Amygdala (tissue), 56 donors: ENCODE measurements around the gene EPN3.

Source experiments
- DNase-seq, 56 donors: peaks; one replicate each; lab custom pipeline; 2025; lab: John Stamatoyannopoulos, UW

The EPN3 gene

GRCh38 chr17:50508573-50509460, 23.7 kb upstream of the EPN3 start:
- DNase-seq: peak in 1 of 56 donors; percentile 8

- DNase-seq: no peak
Measured at GRCh38 chr17:50511058-50511457, 21.5 kb upstream of the EPN3 start.

GRCh38 chr17:50513495-50513894, 19.0 kb upstream of the EPN3 start:
- no peak for DNase-seq

- DNase-seq: no peak
Measured at GRCh38 chr17:50514388-50514787, 18.1 kb upstream of the EPN3 start.

GRCh38 chr17:50514936-50515702, 17.4 kb upstream of the EPN3 start:
- DNase-seq: peak in 1 of 56 donors; percentile 3

- no peak for DNase-seq
Measured at GRCh38 chr17:50517011-50517410, 15.5 kb upstream of the EPN3 start.

GRCh38 chr17:50517504-50518383, 14.8 kb upstream of the EPN3 start:
- DNase-seq: no peak

- no peak for DNase-seq
Measured at GRCh38 chr17:50518384-50519023, 14.0 kb upstream of the EPN3 start.

GRCh38 chr17:50519141-50519834, 13.2 kb upstream of the EPN3 start:
- DNase-seq: no peak

- no peak for DNase-seq
Measured at GRCh38 chr17:50520483-50520882, 12.1 kb upstream of the EPN3 start.

GRCh38 chr17:50521514-50521913, 11.0 kb upstream of the EPN3 start:
- no peak for DNase-seq

- DNase-seq: no peak
Measured at GRCh38 chr17:50522766-50523165, 9.8 kb upstream of the EPN3 start.

- no peak for DNase-seq
Measured at GRCh38 chr17:50523208-50523607, 9.3 kb upstream of the EPN3 start.

- no peak for DNase-seq
Measured at GRCh38 chr17:50524838-50525237, 7.7 kb upstream of the EPN3 start.

GRCh38 chr17:50527155-50527762, 5.3 kb upstream of the EPN3 start:
- no peak for DNase-seq

- no peak for DNase-seq
Measured at GRCh38 chr17:50527949-50528474, 4.5 kb upstream of the EPN3 start.

- no peak for DNase-seq
Measured at GRCh38 chr17:50529849-50530248, 2.7 kb upstream of the EPN3 start.

GRCh38 chr17:50531428-50532025, 1.0 kb upstream of the EPN3 start:
- DNase-seq: no peak

- DNase-seq: no peak
Measured at GRCh38 chr17:50533185-50533584, 650 bp downstream of the EPN3 start.
